ENCODE data around the gene NRARP. TPM values are rescaled to one million over a fixed set of nuclear protein-coding genes. Genes with fewer than 3 reads are reported as not detected.

The NRARP gene
- total and polyA plus RNA-seq, 2 donors from 2014 or later = 1.7 to 4.7 TPM

DNA sequence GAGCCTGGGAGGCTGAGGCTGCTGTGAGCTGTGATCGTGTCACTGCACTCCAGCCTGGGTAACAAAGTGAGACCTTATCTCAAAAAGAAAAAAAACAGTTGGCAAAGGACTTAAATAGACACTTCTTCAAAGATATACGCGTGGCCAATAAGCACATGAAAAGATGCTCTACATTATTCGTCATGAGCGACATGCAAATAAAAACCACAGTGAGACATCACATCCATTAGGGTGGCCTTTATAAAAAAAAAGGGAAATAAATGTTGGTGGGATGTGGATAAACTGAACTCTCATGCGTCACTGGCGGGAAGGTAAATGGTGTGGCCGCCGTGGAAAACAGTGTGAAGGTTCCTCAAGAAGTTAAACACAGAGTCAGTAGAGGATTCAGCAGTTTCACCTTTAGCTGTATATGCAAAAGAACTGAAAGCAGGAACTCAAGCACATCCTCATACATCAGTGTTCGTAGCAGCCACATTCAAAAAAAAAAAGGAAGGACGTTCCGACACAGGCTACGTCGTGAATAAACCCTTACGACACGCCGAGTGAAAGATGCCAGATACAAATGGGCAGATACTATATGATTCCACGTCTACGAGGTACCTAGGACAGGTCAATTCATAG is 24.5 kb upstream of the NRARP start:
- no peak for FAIRE-seq
- no peaks in the 10 kb centered on the region for H3K4me1 ChIP-seq (ENCODE audit: control insufficient read depth in 2 of 3, insufficient read depth in 2 of 3, low read depth in 1 of 3, low read length in 3 of 3)
- H3K9me3 ChIP-seq (ENCODE audit: control insufficient read depth in 2 of 3, insufficient read depth in 1 of 3, low read length in 3 of 3) = peaks cover 0 to 2% (median 0%) of the 10 kb centered on the region in 3 donors
- intact Hi-C loops (cut with DNase I) = no loop called here
- H3K27ac ChIP-seq (ENCODE audit: low read depth in 2 of 2, low read length in 2 of 2) = no peak overlapping the region
- H3K4me3 ChIP-seq (ENCODE audit: low read length in 3 of 3) = no peak overlapping the region
- no peak for TF ChIP-seq CTCF (IDR thresholded peaks at IDR 0.05; ENCODE audit: borderline replicate concordance, extremely low read depth, insufficient read depth)
- no peak for DNase-seq
- H3K27me3 ChIP-seq (ENCODE audit: control insufficient read depth, insufficient read depth, low read length) = peaks cover 2% of the 10 kb centered on the region
- peaks cover 0 to 3% (median 0%) of the 10 kb centered on the region in 3 donors for H3K36me3 ChIP-seq (ENCODE audit: control insufficient read depth in 2 of 3, insufficient read depth in 3 of 3, low read length in 3 of 3)
- H3K9ac ChIP-seq (ENCODE audit: low read length in 3 of 3) = no peak overlapping the region

DNA sequence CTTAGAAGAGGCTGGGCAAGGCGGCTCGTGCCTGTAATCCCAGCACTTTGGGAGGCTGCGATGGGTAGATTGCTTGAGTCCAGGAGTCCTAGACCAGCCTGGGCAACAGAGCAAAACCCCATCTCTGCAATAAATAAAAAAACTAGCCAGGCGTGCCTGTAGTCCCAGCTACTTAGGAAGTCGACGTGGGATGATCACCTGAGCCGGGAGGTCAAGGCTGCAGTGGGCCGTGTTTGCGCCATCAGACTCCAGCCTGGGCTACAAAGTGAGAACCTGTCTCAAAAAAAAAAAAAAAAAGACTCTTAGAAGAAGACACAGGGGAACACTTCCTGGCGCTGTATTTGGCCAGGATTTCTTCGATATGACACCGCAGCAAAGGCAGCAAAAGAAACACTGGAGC is 23.7 kb upstream of the NRARP start:
- Histone ChIP-seq H3K4me3 (ENCODE audit: low read length in 3 of 3) (no peak overlapping the region), H3K4me1 (ENCODE audit: control insufficient read depth in 2 of 3, insufficient read depth in 2 of 3, low read depth in 1 of 3, low read length in 3 of 3) (no peaks in the 10 kb centered on the region), H3K27me3 (ENCODE audit: control insufficient read depth, insufficient read depth, low read length) (peaks cover 2% of the 10 kb centered on the region), H3K9me3 (ENCODE audit: control insufficient read depth in 2 of 3, insufficient read depth in 1 of 3, low read length in 3 of 3) (peaks cover 0 to 2% (median 0%) of the 10 kb centered on the region in 3 donors), H3K27ac (ENCODE audit: low read depth in 2 of 2, low read length in 2 of 2) (no peak overlapping the region), H3K36me3 (ENCODE audit: control insufficient read depth in 2 of 3, insufficient read depth in 3 of 3, low read length in 3 of 3) (peaks cover 0 to 3% (median 0%) of the 10 kb centered on the region in 3 donors), H3K9ac (ENCODE audit: low read length in 3 of 3) (no peak overlapping the region)
- FAIRE-seq (no peak), DNase-seq (peak in 2 of 5 donors; percentile 34 to 42)
- TF ChIP-seq CTCF (IDR thresholded peaks at IDR 0.05; ENCODE audit: borderline replicate concordance, extremely low read depth, insufficient read depth) = no peak
- intact Hi-C loops (cut with DNase I) = no loop called here

GRCh38 chr9:137325124-137325523 is 23.1 kb upstream of the NRARP start:
- Histone ChIP-seq H3K9me3 (ENCODE audit: control insufficient read depth in 2 of 3, insufficient read depth in 1 of 3, low read length in 3 of 3) (peaks cover 0 to 2% (median 0%) of the 10 kb centered on the region in 3 donors), H3K9ac (ENCODE audit: low read length in 3 of 3) (no peak overlapping the region), H3K4me1 (ENCODE audit: control insufficient read depth in 2 of 3, insufficient read depth in 2 of 3, low read depth in 1 of 3, low read length in 3 of 3) (no peaks in the 10 kb centered on the region), H3K4me3 (ENCODE audit: low read length in 3 of 3) (no peak overlapping the region), H3K27me3 (ENCODE audit: control insufficient read depth, insufficient read depth, low read length) (peaks cover 2% of the 10 kb centered on the region), H3K27ac (ENCODE audit: low read depth in 2 of 2, low read length in 2 of 2) (no peak overlapping the region), H3K36me3 (ENCODE audit: control insufficient read depth in 2 of 3, insufficient read depth in 3 of 3, low read length in 3 of 3) (peaks cover 0 to 3% (median 0%) of the 10 kb centered on the region in 3 donors)
- TF ChIP-seq CTCF (IDR thresholded peaks at IDR 0.05; ENCODE audit: borderline replicate concordance, extremely low read depth, insufficient read depth) = no peak
- FAIRE-seq = no peak
- no peak for DNase-seq
- intact Hi-C loops (cut with DNase I) = no loop called here

Measured in kidney (tissue), 14 donors.